SU-DHL-6 (cell line): ENCODE measurements around the gene NTNG1.
A peak's percentile ranks its signal among the peaks of the same experiment; 100 is the strongest.

Experiments
- H2AFZ ChIP-seq: fragments of 200-600 bp; sonication (generic); 2 replicates; pipeline ENCODE4 v1.6.1; 2014; ENCODE audit warnings: low read depth, mild to moderate bottlenecking, moderate library complexity, mixed read lengths, antibody characterized with exemption, low read length; ENCODE audit not compliant: severe bottlenecking
- H3F3A ChIP-seq: fragments of 200-600 bp; shearing (Covaris generic); 2 replicates; pipeline ENCODE4 v1.6.0; 2016; ENCODE audit warnings: antibody characterized with exemption, mild to moderate bottlenecking; ENCODE audit not compliant: insufficient read depth
- H3K27ac ChIP-seq: fragments of 200-600 bp; sonication (generic); 2 replicates; pipeline ENCODE4 v1.5.1; 2016; ENCODE audit warnings: low read depth, mild to moderate bottlenecking, low read length, moderate library complexity, mixed read lengths
- H3K27me3 ChIP-seq: fragments of 200-600 bp; sonication (generic), shearing (Covaris generic); 2 replicates; pipeline ENCODE4 v1.6.0; 2014; ENCODE audit warnings: mild to moderate bottlenecking, low read length
- H3K36me3 ChIP-seq: fragments of 200-600 bp; sonication (generic); 2 replicates; pipeline ENCODE4 v1.6.1; 2014; ENCODE audit warnings: mild to moderate bottlenecking, low read length, mixed read lengths
- H3K4me2 ChIP-seq: fragments of 300-600, 200-600 bp; shearing (Covaris generic), sonication (generic); 2 replicates; pipeline ENCODE4 v1.6.0; 2014; ENCODE audit warnings: low read length, low read depth, mild to moderate bottlenecking; ENCODE audit not compliant: poor library complexity, severe bottlenecking
- H3K4me3 ChIP-seq: fragments of 200-600 bp; sonication (generic); 2 replicates; pipeline ENCODE4 v1.5.1; 2014; ENCODE audit warnings: antibody characterized with exemption, low read length, mild to moderate bottlenecking, mixed read lengths; ENCODE audit not compliant: insufficient read depth, poor library complexity, severe bottlenecking
- H3K79me2 ChIP-seq: fragments of 200-600 bp; sonication (generic); 2 replicates; pipeline ENCODE4 v1.6.1; 2014; ENCODE audit warnings: mild to moderate bottlenecking, low read length, moderate library complexity; ENCODE audit not compliant: insufficient read depth
- H3K9ac ChIP-seq: fragments of 200-600 bp; sonication (generic); 2 replicates; pipeline ENCODE4 v1.7.0; 2014; ENCODE audit warnings: mild to moderate bottlenecking, low read length
- H3K9me2 ChIP-seq: fragments of 200-600 bp; sonication (generic); replicated peaks from 2 replicates; pipeline ENCODE4 v1.6.1; 2014; ENCODE audit warnings: low read length; ENCODE audit not compliant: insufficient read depth
- H3K9me3 ChIP-seq: fragments of 200-600 bp; sonication (generic); 2 replicates; pipeline ENCODE4 v1.6.1; 2014; ENCODE audit warnings: low read length, mixed read lengths; ENCODE audit not compliant: insufficient read depth
- H4K20me1 ChIP-seq: fragments of 200-600 bp; sonication (generic); 2 replicates; pipeline ENCODE4 v1.6.1; 2014; ENCODE audit warnings: low read depth, mild to moderate bottlenecking, antibody characterized with exemption, low read length, moderate library complexity, mixed read lengths
- EZH2phosphoT487 ChIP-seq: fragments of 200-600 bp; sonication (generic), shearing (Covaris generic); conservative IDR thresholded peaks from 2 replicates; pipeline ENCODE4 v1.6.1; 2018; ENCODE audit warnings: mild to moderate bottlenecking, antibody characterized with exemption, low read length, moderate library complexity, mixed read lengths
- TF ChIP-seq, protein P1 (sequence below): fragments of 200-600 bp; sonication (generic); IDR thresholded peaks from one replicate; pipeline ENCODE4 v1.5.1; 2017; ENCODE audit warnings: antibody characterized with exemption, mild to moderate bottlenecking, low read length, moderate library complexity; ENCODE audit not compliant: insufficient read depth, poor library complexity, severe bottlenecking

Gene NTNG1

DNA sequence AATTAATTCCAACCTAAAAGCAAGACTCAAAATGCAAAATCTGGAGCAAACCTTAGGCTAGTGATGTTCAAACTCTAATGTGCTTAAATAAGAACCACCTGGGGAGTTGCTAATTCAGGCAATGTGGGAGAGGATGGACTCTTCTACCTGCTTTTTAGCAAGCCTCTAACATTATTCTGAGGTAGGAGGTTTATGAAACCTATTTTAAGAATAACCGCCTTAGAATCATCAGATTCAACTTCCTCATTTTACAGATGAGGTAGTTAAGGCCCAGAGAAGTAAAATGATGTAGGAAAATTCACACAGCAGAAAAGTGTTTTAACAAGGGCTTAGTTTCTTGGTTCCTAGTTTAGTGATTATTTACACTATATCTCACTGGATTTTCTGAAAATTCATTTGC, 8.6 kb upstream of the NTNG1 start:
- H2AFZ ChIP-seq: no peak overlapping the region
- H3K79me2 ChIP-seq: no peaks in the 10 kb centered on the region
- H4K20me1 ChIP-seq: no peaks in the 10 kb centered on the region
- no peaks in the 10 kb centered on the region for H3K9me2 ChIP-seq
- peak overlapping the region; percentile 6 for H3K4me3 ChIP-seq
- no peak overlapping the region for H3K9ac ChIP-seq
- H3K27me3 ChIP-seq: no peaks in the 10 kb centered on the region
- H3K4me2 ChIP-seq: peak overlapping the region; percentile 51
- TF ChIP-seq, protein P1, sequence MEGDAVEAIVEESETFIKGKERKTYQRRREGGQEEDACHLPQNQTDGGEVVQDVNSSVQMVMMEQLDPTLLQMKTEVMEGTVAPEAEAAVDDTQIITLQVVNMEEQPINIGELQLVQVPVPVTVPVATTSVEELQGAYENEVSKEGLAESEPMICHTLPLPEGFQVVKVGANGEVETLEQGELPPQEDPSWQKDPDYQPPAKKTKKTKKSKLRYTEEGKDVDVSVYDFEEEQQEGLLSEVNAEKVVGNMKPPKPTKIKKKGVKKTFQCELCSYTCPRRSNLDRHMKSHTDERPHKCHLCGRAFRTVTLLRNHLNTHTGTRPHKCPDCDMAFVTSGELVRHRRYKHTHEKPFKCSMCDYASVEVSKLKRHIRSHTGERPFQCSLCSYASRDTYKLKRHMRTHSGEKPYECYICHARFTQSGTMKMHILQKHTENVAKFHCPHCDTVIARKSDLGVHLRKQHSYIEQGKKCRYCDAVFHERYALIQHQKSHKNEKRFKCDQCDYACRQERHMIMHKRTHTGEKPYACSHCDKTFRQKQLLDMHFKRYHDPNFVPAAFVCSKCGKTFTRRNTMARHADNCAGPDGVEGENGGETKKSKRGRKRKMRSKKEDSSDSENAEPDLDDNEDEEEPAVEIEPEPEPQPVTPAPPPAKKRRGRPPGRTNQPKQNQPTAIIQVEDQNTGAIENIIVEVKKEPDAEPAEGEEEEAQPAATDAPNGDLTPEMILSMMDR: no peak
- TF ChIP-seq EZH2phosphoT487: no peak
- H3F3A ChIP-seq: peaks cover 16% of the 10 kb centered on the region
- no peaks in the 10 kb centered on the region for H3K9me3 ChIP-seq
- H3K27ac ChIP-seq: peak overlapping the region; percentile 83
- no peaks in the 10 kb centered on the region for H3K36me3 ChIP-seq

DNA sequence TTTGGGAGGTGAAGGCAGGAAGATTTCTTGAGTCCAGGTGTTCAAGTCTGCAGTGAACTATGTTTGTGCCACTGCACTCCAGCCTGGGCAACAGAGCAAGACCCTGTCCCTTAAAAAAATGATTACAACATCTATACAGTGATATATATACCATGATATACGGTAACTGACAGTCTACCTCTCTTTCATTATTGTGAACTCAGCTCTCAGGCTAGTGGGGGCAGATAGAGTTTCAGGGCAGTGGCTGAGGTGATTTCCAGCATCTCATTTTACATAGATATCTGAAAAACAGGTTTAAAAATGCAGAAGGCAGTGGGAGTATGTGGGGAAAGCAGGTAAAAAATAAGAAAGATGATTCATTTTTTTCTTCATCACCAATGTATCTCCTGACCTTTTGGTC, 8.1 kb upstream of the NTNG1 start:
- H3K4me2 ChIP-seq: peak overlapping the region; percentile 51
- no peaks in the 10 kb centered on the region for H3K27me3 ChIP-seq
- no peaks in the 10 kb centered on the region for H3K79me2 ChIP-seq
- H4K20me1 ChIP-seq: no peaks in the 10 kb centered on the region
- no peak overlapping the region for H2AFZ ChIP-seq
- TF ChIP-seq, protein P1: no peak
- TF ChIP-seq EZH2phosphoT487: no peak
- H3K9me3 ChIP-seq: no peaks in the 10 kb centered on the region
- H3K36me3 ChIP-seq: no peaks in the 10 kb centered on the region
- H3K27ac ChIP-seq: peak overlapping the region; percentile 83
- H3K9ac ChIP-seq: no peak overlapping the region
- peaks cover 16% of the 10 kb centered on the region for H3F3A ChIP-seq
- H3K4me3 ChIP-seq: no peak overlapping the region
- H3K9me2 ChIP-seq: no peaks in the 10 kb centered on the region

DNA sequence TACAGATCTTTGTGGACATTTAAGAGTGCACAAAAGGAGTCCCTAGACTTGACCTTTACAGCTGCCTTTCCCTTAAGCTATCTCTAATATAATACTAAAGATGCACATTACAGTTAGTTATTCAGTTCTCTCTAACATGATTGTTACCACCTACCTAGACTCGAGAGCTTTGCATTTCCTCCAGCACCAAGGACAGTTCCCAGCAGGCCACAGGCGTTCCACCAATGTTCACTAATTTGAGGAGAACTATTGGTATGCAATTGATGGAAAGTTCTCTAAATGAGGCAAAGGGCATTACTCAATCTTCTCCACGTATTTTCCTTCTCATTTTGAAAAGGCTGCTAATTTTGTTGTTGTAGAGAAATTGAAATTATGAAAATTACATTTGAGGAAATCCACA, 5.4 kb upstream of the NTNG1 start:
- Histone ChIP-seq H2AFZ (no peak overlapping the region), H3K9ac (no peak overlapping the region), H3F3A (peaks cover 27% of the 10 kb centered on the region)

More for the DNA sequence above, 5.4 kb upstream of the NTNG1 start:
- no peaks in the 10 kb centered on the region for H4K20me1 ChIP-seq
- no peak overlapping the region for H3K27ac ChIP-seq
- TF ChIP-seq, protein P1: no peak
- TF ChIP-seq EZH2phosphoT487: no peak
- no peaks in the 10 kb centered on the region for H3K9me3 ChIP-seq
- no peak overlapping the region for H3K4me3 ChIP-seq
- H3K27me3 ChIP-seq: no peaks in the 10 kb centered on the region
- H3K9me2 ChIP-seq: no peaks in the 10 kb centered on the region
- H3K36me3 ChIP-seq: no peaks in the 10 kb centered on the region
- H3K79me2 ChIP-seq: no peaks in the 10 kb centered on the region
- H3K4me2 ChIP-seq: no peak overlapping the region
